HG03066 (cell line): ENCODE data around the gene FAM222A.

Source experiments
- ATAC-seq: cut with Tn5 transposase; IDR thresholded peaks from one replicate; pipeline ENCODE4 v1.9.1; 2021; ENCODE audit warnings: low read depth; ENCODE audit not compliant: unreplicated experiment

FAM222A gene

GRCh38 chr12:109713187-109714070 lies at the start of gene FAM222A:
FAM222A (plus strand) TSS chr12:109713825; CDS start chr12:109744147, 30,322 bp downstream.
- ATAC-seq: peak; percentile 91

- ATAC-seq: no peak
Observed at GRCh38 chr12:109664402-109664801, 49.2 kb upstream of the FAM222A start.

- ATAC-seq: no peak
Observed at GRCh38 chr12:109666068-109666467, 47.6 kb upstream of the FAM222A start.

- no peak for ATAC-seq
Observed at GRCh38 chr12:109670731-109671130, 42.9 kb upstream of the FAM222A start.

- ATAC-seq: no peak
Observed at GRCh38 chr12:109671502-109671901, 42.1 kb upstream of the FAM222A start.

- ATAC-seq: no peak
Observed at GRCh38 chr12:109673379-109673778, 40.2 kb upstream of the FAM222A start.

GRCh38 chr12:109673884-109674283 lies 39.7 kb upstream of the FAM222A start:
- no peak for ATAC-seq

DNA sequence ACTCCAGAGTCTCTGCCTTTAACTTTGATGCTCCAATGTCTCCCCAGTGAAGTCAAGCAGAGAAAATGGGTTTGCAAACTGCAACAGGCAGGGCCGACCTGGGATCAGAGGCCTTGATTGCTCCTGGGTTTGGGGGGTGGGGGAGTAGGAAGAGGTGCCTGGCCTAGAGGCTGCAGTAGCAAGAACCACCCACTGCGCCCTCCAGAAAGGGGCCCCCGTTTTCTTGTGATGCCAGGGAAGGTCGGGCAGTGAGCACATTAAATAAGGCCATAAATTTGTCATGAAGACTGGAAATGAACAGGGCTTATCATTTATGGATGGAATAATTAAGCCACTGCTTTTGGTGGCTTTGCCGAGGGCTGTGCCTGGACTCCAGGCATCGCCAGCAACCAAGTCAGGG lies 38.2 kb upstream of the FAM222A start:
- no peak for ATAC-seq

DNA sequence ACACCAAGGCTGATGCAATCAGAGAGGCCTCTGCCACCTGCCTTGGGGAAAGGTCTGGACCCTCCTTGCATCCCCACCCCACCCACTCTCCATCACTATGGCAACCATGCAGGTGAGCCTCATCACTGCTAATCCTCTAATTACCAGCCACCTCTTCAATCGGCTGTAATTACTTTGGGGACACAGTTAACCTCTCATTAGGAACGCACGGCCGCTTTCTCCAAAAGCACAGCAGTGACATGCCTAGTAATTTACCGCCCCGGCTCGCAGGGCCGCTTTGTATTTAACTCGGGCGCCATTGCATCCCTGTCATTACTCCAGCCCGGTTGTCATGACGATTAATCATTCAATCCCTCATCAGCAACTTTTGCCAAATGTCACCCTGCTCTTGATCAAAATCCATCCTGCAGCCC lies 36.3 kb upstream of the FAM222A start:
- no peak for ATAC-seq

GRCh38 chr12:109678719-109679118 lies 34.9 kb upstream of the FAM222A start:
- ATAC-seq: no peak

DNA sequence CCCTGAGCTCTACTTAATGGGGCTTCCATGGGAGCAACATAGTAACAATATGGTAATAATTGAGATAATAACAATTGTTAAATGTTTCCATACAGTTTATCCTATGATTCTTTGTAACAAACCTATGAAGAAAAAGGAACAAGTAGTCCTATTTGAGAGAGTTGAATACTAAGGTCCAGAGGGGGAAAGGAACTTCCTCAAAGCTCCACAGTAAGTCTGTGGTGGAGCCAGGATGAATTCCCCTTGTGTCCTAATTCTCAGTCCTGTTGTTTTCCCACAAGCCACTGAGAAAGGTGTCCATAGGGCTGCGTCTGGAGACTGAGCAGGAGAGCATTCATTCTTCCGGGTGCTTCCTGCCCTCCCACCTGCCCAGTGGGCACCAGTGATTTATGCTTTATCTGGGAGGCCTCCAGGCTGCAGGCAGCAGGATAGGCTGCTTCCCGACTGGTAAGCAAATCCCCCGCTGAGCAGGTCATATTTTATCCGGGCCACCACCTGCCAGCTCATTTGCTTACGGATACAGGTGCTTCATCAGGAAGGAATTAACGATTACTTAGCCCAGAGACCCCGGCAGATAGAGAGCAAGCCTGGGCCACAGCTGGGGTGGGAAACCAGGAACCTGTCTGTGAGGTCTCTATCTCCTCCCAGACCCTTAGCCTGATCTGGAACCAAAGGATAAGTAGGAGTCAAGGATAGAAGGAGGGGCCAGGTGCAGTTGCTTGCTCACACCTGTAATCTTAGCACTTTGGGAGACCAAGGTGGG lies 33.9 kb upstream of the FAM222A start:
- ATAC-seq: no peak

- no peak for ATAC-seq
Observed at GRCh38 chr12:109680264-109681005, 33.2 kb upstream of the FAM222A start.

GRCh38 chr12:109681986-109682707 lies 31.5 kb upstream of the FAM222A start:
- ATAC-seq: no peak

GRCh38 chr12:109682708-109683060 lies 30.9 kb upstream of the FAM222A start:
- ATAC-seq: no peak

DNA sequence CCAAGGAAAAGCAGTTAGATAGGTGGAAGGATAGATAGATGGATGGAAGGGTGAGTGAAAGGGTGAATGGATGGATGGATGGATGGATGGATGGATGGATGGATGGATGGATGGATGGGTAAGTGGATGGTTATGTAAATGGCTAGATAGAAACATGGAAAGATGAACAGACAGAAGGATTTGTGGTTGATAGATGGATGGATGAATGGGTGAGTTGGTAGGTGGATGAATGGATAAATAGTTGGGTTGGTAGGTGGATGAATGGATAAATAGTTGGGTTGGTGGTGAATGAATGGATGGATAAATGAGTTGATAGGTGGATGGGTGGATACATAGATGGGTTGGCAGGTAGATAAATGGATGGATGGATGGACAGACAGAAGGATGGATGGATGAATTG lies 30.3 kb upstream of the FAM222A start:
- no peak for ATAC-seq

- ATAC-seq: no peak
Observed at GRCh38 chr12:109685574-109686447, 27.8 kb upstream of the FAM222A start.

DNA sequence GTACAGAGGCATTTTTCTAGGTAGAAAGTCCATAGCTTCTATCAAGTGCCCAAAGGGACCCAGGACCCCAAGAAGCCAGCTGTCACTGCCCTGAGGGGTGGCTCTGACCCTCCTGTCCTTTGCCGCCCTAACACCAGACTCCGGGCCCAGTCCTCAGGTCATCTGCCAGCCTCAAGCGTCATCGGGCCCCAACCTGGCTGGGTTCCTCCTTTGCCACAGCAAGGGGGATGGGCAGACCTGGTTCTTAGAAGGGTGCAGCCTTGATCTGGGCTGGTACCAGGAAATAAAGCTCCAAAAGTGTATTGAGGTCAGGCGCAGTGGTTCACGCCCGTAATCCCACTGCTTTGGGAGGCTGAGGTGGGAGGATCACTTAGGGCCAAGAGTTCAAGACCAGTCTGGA lies 27.1 kb upstream of the FAM222A start:
- ATAC-seq: no peak

- ATAC-seq: no peak
Observed at GRCh38 chr12:109687250-109687649, 26.4 kb upstream of the FAM222A start.

GRCh38 chr12:109689426-109689825 lies 24.2 kb upstream of the FAM222A start:
- no peak for ATAC-seq
